ENCODE results near the gene NFYC. TPM values are rescaled to one million over a fixed set of nuclear protein-coding genes. Genes with fewer than 3 reads are reported as not detected.

NFYC gene
- total RNA-seq, 1 experiment from 2014 or later, result 46.5 TPM

- no peak for TF ChIP-seq CBFB (CRISPR knock-in tag; IDR thresholded peaks at IDR 0.05; ENCODE audit: low read depth)
- no peak for TF ChIP-seq ZNF512 (CRISPR knock-in tag; IDR thresholded peaks at IDR 0.05; ENCODE audit: borderline replicate concordance)
- TF ChIP-seq NR3C1 (CRISPR knock-in tag; conservative IDR thresholded peaks at IDR 0.05; ENCODE audit: low read depth), result no peak
- no peak for TF ChIP-seq HMGXB4 (CRISPR knock-in tag; IDR thresholded peaks at IDR 0.05)
- no peak for TF ChIP-seq STAT6 (CRISPR knock-in tag; conservative IDR thresholded peaks at IDR 0.05; ENCODE audit: low read depth)
- no peak for TF ChIP-seq ETV6 (CRISPR knock-in tag; IDR thresholded peaks at IDR 0.05)
- no peak for TF ChIP-seq E2F1 (CRISPR knock-in tag; IDR thresholded peaks at IDR 0.05)
Observed at GRCh38 chr1:40764981-40765380, 73.5 kb downstream of the NFYC start (continued).

GRCh38 chr1:40766017-40766416 is 74.5 kb downstream of the NFYC start:
- H3K9me3 Mint-ChIP-seq, result no peaks in the 10 kb centered on the region
- ChIA-PET CTCF (interaction anchor here (2.2 kb wide), 1 partner anchor 8 kb away, joined by 9 read pairs; no protein-coding TSS in a partner anchor), POLR2A (interaction anchor here (1.1 kb wide), 1 partner anchor 62 kb away, joined by 3 read pairs; no protein-coding TSS in a partner anchor)
- no peak overlapping the region for H3K27ac Mint-ChIP-seq
- no peak for DNase-seq (ENCODE audit: low spot score)
- no peak overlapping the region for H3K4me3 Mint-ChIP-seq
- no peak for ATAC-seq
- no peaks in the 10 kb centered on the region for H3K27me3 Mint-ChIP-seq (ENCODE audit: low read depth)
- H3K36me3 Mint-ChIP-seq, result peaks cover 73% of the 10 kb centered on the region
- peaks cover 11% of the 10 kb centered on the region for H3K4me1 Mint-ChIP-seq
- TF ChIP-seq HMGXB4 (CRISPR knock-in tag; IDR thresholded peaks at IDR 0.05) (no peak), CTCF (IDR thresholded peaks at IDR 0.05) (no peak), ATF3 (CRISPR knock-in tag; conservative IDR thresholded peaks at IDR 0.05) (no peak), FOXK1 (CRISPR knock-in tag; IDR thresholded peaks at IDR 0.05) (no peak), ZNF121 (CRISPR knock-in tag; IDR thresholded peaks at IDR 0.05) (no peak), SMAD4 (CRISPR knock-in tag; IDR thresholded peaks at IDR 0.05) (no peak), PRRX2 (CRISPR knock-in tag; IDR thresholded peaks at IDR 0.05) (no peak), ZNF281 (CRISPR knock-in tag; IDR thresholded peaks at IDR 0.05) (no peak), NR1H2 (CRISPR knock-in tag; IDR thresholded peaks at IDR 0.05) (no peak), ZNF425 (CRISPR knock-in tag; conservative IDR thresholded peaks at IDR 0.05) (no peak), ATF1 (CRISPR knock-in tag; IDR thresholded peaks at IDR 0.05) (no peak), TCF7 (CRISPR knock-in tag; IDR thresholded peaks at IDR 0.05; ENCODE audit: low read depth) (no peak), USF1 (CRISPR knock-in tag; IDR thresholded peaks at IDR 0.05) (no peak)
